GDM1 (cell line): ENCODE data around the gene ERG.

Source experiments
- DNase-seq: peaks from one replicate; lab custom pipeline; 2025; lab: John Stamatoyannopoulos, UW

Gene ERG

GRCh38 chr21:38330666-38331065 lies 167.6 kb downstream of the ERG start:
- DNase-seq: no peak
